Prostate gland (tissue), 2 donors: ENCODE measurements around the gene HUS1.

Experiments used
- CTCF ChIP-seq, 4 experiments: fragments of 200-600 bp in 2 of 4; fragments of 450-650 bp in 2 of 4; sonication (generic) in 2 of 4; IDR thresholded peaks; 1 replicate in 3 of 4; 2 replicates in 1 of 4; pipeline ENCODE4 v1.5.1; 2016 to 2019; ENCODE audit warnings: antibody characterized with exemption in 4 of 4, mild to moderate bottlenecking in 2 of 4, moderate library complexity in 2 of 4
- POLR2A ChIP-seq: fragments of 450-650 bp; IDR thresholded peaks from one replicate; pipeline ENCODE4 v1.6.1; 2016; ENCODE audit warnings: antibody characterized with exemption, mild to moderate bottlenecking
- POLR2AphosphoS5 ChIP-seq: sonication (generic); formaldehyde crosslinking; IDR thresholded peaks from one replicate; pipeline ENCODE4 v1.6.1; 2017; ENCODE audit warnings: antibody characterized with exemption

- TF ChIP-seq CTCF (IDR thresholded peaks at IDR 0.05) (no peak), POLR2A (no peak), POLR2AphosphoS5 (no peak)
Measured at GRCh38 chr7:48009954-48010353, 30.5 kb upstream of the HUS1 start.
